K562 (cell line): ENCODE data around the gene SCYL1. TPM values are rescaled to one million over a fixed set of nuclear protein-coding genes. Genes with fewer than 3 reads are reported as not detected.

Source experiments
- COPS2 ChIP-seq: fragments of 450-650 bp; conservative IDR thresholded peaks from 2 replicates; pipeline ENCODE4 v1.6.1; 2016; ENCODE audit warnings: mild to moderate bottlenecking, moderate library complexity
- CREB1 ChIP-seq, 2 experiments: sonication (generic) in 1 of 2; formaldehyde crosslinking in 1 of 2; IDR thresholded peaks; 2 replicates each; pipeline versions ENCODE4 v1.6.1 to v1.8.0; 2012 to 2022; ENCODE audit warnings: inconsistent platforms in 1 of 2, mild to moderate bottlenecking in 1 of 2, missing genetic modification reagents in 1 of 2, moderate library complexity in 1 of 2
- CTBP1 ChIP-seq: fragments of 450-650 bp; IDR thresholded peaks from 2 replicates; pipeline ENCODE4 v1.6.1; 2016; ENCODE audit warnings: borderline replicate concordance
- E2F3 ChIP-seq: fragments of 250-450 bp; sonication (Bioruptor Pico); IDR thresholded peaks from 2 replicates; pipeline ENCODE4 v1.4.0; 2020; ENCODE audit warnings: mild to moderate bottlenecking
- FOXO4 ChIP-seq: fragments of 450-650 bp; formaldehyde crosslinking; IDR thresholded peaks from 2 replicates; pipeline ENCODE4 v1.4.0; 2020; ENCODE audit warnings: mild to moderate bottlenecking, moderate library complexity
- HCFC1 ChIP-seq: IDR thresholded peaks from 2 replicates; pipeline ENCODE4 v1.6.1; 2012; ENCODE audit warnings: low read depth, low read length, improper control_type of control experiment
- KAT7 ChIP-seq: sonication (generic); formaldehyde crosslinking; IDR thresholded peaks from 2 replicates; pipeline ENCODE4 v1.8.0; 2022; ENCODE audit warnings: missing genetic modification reagents, mild to moderate bottlenecking, borderline replicate concordance
- LARP7 ChIP-seq: fragments of 450-650 bp; IDR thresholded peaks from 2 replicates; pipeline ENCODE4 v1.6.1; 2016
- LEF1 ChIP-seq: fragments of 450-650 bp; IDR thresholded peaks from 2 replicates; pipeline ENCODE4 v1.6.1; 2016; ENCODE audit warnings: mild to moderate bottlenecking
- MAFF ChIP-seq: IDR thresholded peaks from 2 replicates; pipeline ENCODE4 v1.6.1; 2012; ENCODE audit warnings: low read length, improper control_type of control experiment
- MECOM ChIP-seq: fragments of 250-450 bp; sonication (Bioruptor Pico); IDR thresholded peaks from 2 replicates; pipeline ENCODE4 v1.8.0; 2022; ENCODE audit warnings: inconsistent platforms
- MYC ChIP-seq, 2 experiments: fragments of 250-450 bp in 1 of 2; sonication (Bioruptor Pico) in 1 of 2; IDR thresholded peaks; 2 replicates each; pipeline versions ENCODE4 v1.5.1 to v1.6.1; 2012 to 2021; ENCODE audit warnings: low read depth in 2 of 2, borderline replicate concordance in 1 of 2, improper control_type of control experiment in 1 of 2, low read length in 1 of 2, mild to moderate bottlenecking in 1 of 2, moderate library complexity in 1 of 2
- NBN ChIP-seq: fragments of 450-650 bp; IDR thresholded peaks from 2 replicates; pipeline ENCODE4 v1.6.1; 2016; ENCODE audit warnings: low read depth, mild to moderate bottlenecking
- NCOA1 ChIP-seq: fragments of 450-650 bp; IDR thresholded peaks from 2 replicates; pipeline ENCODE4 v1.6.1; 2016; ENCODE audit warnings: low read depth
- PTBP1 ChIP-seq: fragments of 200-400 bp; formaldehyde crosslinking; IDR thresholded peaks from 2 replicates; pipeline ENCODE4 v1.6.1; 2017; ENCODE audit warnings: low read depth, low read length
- RUNX1 ChIP-seq: sonication (generic); IDR thresholded peaks from 2 replicates; pipeline ENCODE4 v1.6.1; 2016; ENCODE audit warnings: antibody characterized with exemption, low read depth
- SIN3B ChIP-seq: fragments of 450-650 bp; IDR thresholded peaks from 2 replicates; pipeline ENCODE4 v1.6.1; 2017; ENCODE audit warnings: low read depth, mild to moderate bottlenecking, moderate library complexity
- SMAD1 ChIP-seq: fragments of 150-350 bp; IDR thresholded peaks from 2 replicates; pipeline ENCODE4 v1.6.1; 2014; ENCODE audit warnings: low read length, low read depth; ENCODE audit not compliant: partially characterized antibody
- SMAD2 ChIP-seq: fragments of 150-350 bp; IDR thresholded peaks from 2 replicates; pipeline ENCODE4 v1.6.1; 2014; ENCODE audit warnings: low read depth, mild to moderate bottlenecking, low read length
- SNAPC5 ChIP-seq: fragments of 250-450 bp; sonication (Bioruptor Pico); IDR thresholded peaks from 2 replicates; pipeline ENCODE4 v1.8.0; 2021; ENCODE audit warnings: moderate library complexity, mild to moderate bottlenecking, inconsistent platforms
- STAT5B ChIP-seq: fragments of 250-450 bp; sonication (Bioruptor Pico); IDR thresholded peaks from 2 replicates; pipeline ENCODE4 v1.8.0; 2021; ENCODE audit warnings: mild to moderate bottlenecking, inconsistent platforms
- ZFP1 ChIP-seq: fragments of 450-650 bp; formaldehyde crosslinking; IDR thresholded peaks from 2 replicates; pipeline ENCODE4 v1.4.0; 2020; ENCODE audit warnings: mild to moderate bottlenecking, mixed read lengths
- ZNF239 ChIP-seq: fragments of 250-450 bp; sonication (Bioruptor Pico); IDR thresholded peaks from 2 replicates; pipeline ENCODE4 v1.4.0; 2020; ENCODE audit warnings: mild to moderate bottlenecking
- ZNF445 ChIP-seq: fragments of 250-450 bp; sonication (Bioruptor Pico); IDR thresholded peaks from 2 replicates; pipeline ENCODE4 v1.4.0; 2020; ENCODE audit warnings: low read depth, mild to moderate bottlenecking, moderate library complexity
- ZNF830 ChIP-seq: fragments of 250-450 bp; sonication (Bioruptor Pico); IDR thresholded peaks from 2 replicates; pipeline ENCODE4 v1.5.0; 2021; ENCODE audit warnings: mild to moderate bottlenecking
- polyA plus RNA-seq, 8 experiments: library from polyadenylated mRNA; depleted of rRNA in 4 of 8; stranded (reverse) in 5 of 8; unstranded in 3 of 8; fragments of >200 nt; fragmentation: Nextera tagmentation in 2 of 8; fragmentation: Illumina TruSeq in 1 of 8; extraction: Ambion mirVana in 2 of 8; extraction: Trizol in 1 of 8; gene quantifications; 2 replicates each; pipeline versions ENCODE4 v1.2.1 to v1.2.3, GENCODE V29; 2011 to 2014; ENCODE audit warnings: inconsistent platforms in 1 of 8, missing spikeins in 1 of 8
- total RNA-seq, 7 experiments: library from RNA; depleted of rRNA in 6 of 7; stranded (reverse); fragments of >200 nt in 6 of 7; fragmentation: Illumina TruSeq in 2 of 7; extraction: Trizol in 2 of 7; gene quantifications; 2 replicates each; pipeline versions ENCODE4 v1.2.1 to v1.2.3, GENCODE V29; 2011 to 2021; ENCODE audit warnings: low replicate concordance in 1 of 7
- TF ChIP-seq, protein P1 (sequence below): fragments of 450-650 bp; IDR thresholded peaks from 2 replicates; pipeline ENCODE4 v1.6.1; 2018; ENCODE audit not compliant: partially characterized antibody

The SCYL1 gene
- total and polyA plus RNA-seq, 9 of the 15 experiments (the other 6 are each of a cell fraction or from before 2014, with no cell fraction given), result 1.9 to 145 (median 57.6) TPM

GRCh38 chr11:65503949-65504673 is 20.8 kb upstream of the SCYL1 start (continued):
- TF ChIP-seq E2F3, result no peak
- TF ChIP-seq LARP7, result peak; percentile 96
- no peak for TF ChIP-seq SNAPC5
- TF ChIP-seq NCOA1, result no peak
- TF ChIP-seq MYC (IDR thresholded peaks at IDR 0.05; ENCODE audit: low read depth, low read length), result no peak
- TF ChIP-seq MYC (CRISPR knock-in tag; IDR thresholded peaks at IDR 0.05; ENCODE audit: borderline replicate concordance, low read depth), result no peak
- TF ChIP-seq RUNX1, result no peak
- peak; percentile 71; the same call in 1 of the 2 replicates for TF ChIP-seq CREB1 (IDR thresholded peaks at IDR 0.05)
- TF ChIP-seq CREB1 (CRISPR knock-in tag; IDR thresholded peaks at IDR 0.05), result no peak
- TF ChIP-seq LEF1, result 0 out of 2 replicates have a peak, but pooled peaks have one; percentile 38
- 0 out of 2 replicates have a peak, but pooled peaks have one; percentile 15 for TF ChIP-seq NBN
- TF ChIP-seq SMAD2, result no peak
- TF ChIP-seq, protein P1, sequence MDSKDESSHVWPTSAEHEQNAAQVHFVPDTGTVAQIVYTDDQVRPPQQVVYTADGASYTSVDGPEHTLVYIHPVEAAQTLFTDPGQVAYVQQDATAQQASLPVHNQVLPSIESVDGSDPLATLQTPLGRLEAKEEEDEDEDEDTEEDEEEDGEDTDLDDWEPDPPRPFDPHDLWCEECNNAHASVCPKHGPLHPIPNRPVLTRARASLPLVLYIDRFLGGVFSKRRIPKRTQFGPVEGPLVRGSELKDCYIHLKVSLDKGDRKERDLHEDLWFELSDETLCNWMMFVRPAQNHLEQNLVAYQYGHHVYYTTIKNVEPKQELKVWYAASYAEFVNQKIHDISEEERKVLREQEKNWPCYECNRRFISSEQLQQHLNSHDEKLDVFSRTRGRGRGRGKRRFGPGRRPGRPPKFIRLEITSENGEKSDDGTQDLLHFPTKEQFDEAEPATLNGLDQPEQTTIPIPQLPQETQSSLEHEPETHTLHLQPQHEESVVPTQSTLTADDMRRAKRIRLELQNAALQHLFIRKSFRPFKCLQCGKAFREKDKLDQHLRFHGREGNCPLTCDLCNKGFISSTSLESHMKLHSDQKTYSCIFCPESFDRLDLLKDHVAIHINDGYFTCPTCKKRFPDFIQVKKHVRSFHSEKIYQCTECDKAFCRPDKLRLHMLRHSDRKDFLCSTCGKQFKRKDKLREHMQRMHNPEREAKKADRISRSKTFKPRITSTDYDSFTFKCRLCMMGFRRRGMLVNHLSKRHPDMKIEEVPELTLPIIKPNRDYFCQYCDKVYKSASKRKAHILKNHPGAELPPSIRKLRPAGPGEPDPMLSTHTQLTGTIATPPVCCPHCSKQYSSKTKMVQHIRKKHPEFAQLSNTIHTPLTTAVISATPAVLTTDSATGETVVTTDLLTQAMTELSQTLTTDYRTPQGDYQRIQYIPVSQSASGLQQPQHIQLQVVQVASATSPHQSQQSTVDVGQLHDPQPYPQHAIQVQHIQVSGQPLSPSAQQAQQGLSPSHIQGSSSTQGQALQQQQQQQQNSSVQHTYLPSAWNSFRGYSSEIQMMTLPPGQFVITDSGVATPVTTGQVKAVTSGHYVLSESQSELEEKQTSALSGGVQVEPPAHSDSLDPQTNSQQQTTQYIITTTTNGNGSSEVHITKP, result no peak
- TF ChIP-seq STAT5B (CRISPR knock-in tag), result no peak
- no peak for TF ChIP-seq ZNF445 (CRISPR knock-in tag)
- no peak for TF ChIP-seq MAFF
- TF ChIP-seq MECOM, result no peak; the same call in 1 of the 2 replicates
- no peak for TF ChIP-seq ZNF239
- no peak for TF ChIP-seq HCFC1
- TF ChIP-seq SMAD1, result peak; percentile 85
- TF ChIP-seq COPS2, result no peak
- no peak for TF ChIP-seq PTBP1
- peak; percentile 48 for TF ChIP-seq ZFP1 (CRISPR knock-in tag)
- TF ChIP-seq CTBP1, result no peak
- TF ChIP-seq ZNF830 (CRISPR knock-in tag), result no peak
- no peak; the same call in 1 of the 2 replicates for TF ChIP-seq KAT7
- TF ChIP-seq FOXO4 (CRISPR knock-in tag), result peak; percentile 86
- no peak for TF ChIP-seq SIN3B
